Lower leg skin (tissue), 3 donors: ENCODE results near the gene EN2.

Source experiments
- CTCF ChIP-seq, 3 donors: fragments of 450-650 bp; IDR thresholded peaks; one replicate each; pipeline ENCODE4 v1.5.1; 2016; ENCODE audit warnings: antibody characterized with exemption in 3 of 3, mild to moderate bottlenecking in 3 of 3, moderate library complexity in 2 of 3
- POLR2A ChIP-seq, 2 donors: fragments of 450-650 bp; IDR thresholded peaks; one replicate each; pipeline ENCODE4 v1.6.1; 2016 to 2017; ENCODE audit warnings: antibody characterized with exemption in 2 of 2, mild to moderate bottlenecking in 1 of 2, moderate library complexity in 1 of 2

GRCh38 chr7:155490697-155491628 lies 33.0 kb downstream of the EN2 start:
- TF ChIP-seq CTCF (IDR thresholded peaks at IDR 0.05) (no peak), POLR2A (IDR thresholded peaks at IDR 0.05) (no peak)
